Astrocyte (in vitro differentiated cells and primary cell): ENCODE results near the gene TBC1D19.

Experiments used
- EZH2 ChIP-seq: IDR thresholded peaks from 2 replicates; pipeline ENCODE4 v1.6.1; 2012; ENCODE audit warnings: mild to moderate bottlenecking, low read length, inconsistent platforms; ENCODE audit not compliant: insufficient read depth
- TF ChIP-seq, protein P1 (sequence below): IDR thresholded peaks from 2 replicates; pipeline ENCODE4 v1.5.1; 2011; ENCODE audit warnings: low read depth, mild to moderate bottlenecking, inconsistent platforms, low read length, moderate library complexity; ENCODE audit not compliant: insufficient read depth

DNA sequence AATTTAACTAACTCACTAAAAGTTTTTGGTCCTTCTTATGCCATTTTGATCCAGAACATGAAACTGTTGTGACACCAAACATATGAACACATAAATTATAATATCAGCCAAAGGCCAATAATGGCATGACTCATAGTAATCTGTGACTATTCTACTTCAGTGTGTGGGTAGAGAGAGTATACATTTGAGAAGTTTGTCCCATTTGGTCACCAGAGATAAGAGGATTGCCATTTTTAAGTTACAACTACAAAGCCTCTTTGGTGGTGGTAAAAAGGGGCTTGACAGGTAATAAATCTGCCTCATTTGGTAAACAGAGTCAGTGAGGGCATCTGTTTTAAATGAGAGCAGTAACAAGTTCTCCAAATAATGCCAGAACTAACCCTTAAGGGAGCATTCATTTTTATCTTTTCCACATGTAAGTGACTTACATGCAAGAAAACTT is 117.9 kb downstream of the TBC1D19 start:
- TF ChIP-seq, protein P1, sequence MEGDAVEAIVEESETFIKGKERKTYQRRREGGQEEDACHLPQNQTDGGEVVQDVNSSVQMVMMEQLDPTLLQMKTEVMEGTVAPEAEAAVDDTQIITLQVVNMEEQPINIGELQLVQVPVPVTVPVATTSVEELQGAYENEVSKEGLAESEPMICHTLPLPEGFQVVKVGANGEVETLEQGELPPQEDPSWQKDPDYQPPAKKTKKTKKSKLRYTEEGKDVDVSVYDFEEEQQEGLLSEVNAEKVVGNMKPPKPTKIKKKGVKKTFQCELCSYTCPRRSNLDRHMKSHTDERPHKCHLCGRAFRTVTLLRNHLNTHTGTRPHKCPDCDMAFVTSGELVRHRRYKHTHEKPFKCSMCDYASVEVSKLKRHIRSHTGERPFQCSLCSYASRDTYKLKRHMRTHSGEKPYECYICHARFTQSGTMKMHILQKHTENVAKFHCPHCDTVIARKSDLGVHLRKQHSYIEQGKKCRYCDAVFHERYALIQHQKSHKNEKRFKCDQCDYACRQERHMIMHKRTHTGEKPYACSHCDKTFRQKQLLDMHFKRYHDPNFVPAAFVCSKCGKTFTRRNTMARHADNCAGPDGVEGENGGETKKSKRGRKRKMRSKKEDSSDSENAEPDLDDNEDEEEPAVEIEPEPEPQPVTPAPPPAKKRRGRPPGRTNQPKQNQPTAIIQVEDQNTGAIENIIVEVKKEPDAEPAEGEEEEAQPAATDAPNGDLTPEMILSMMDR = no peak
- TF ChIP-seq EZH2 = no peak
